ENCODE results near the gene DSG2. TPM values are rescaled to one million over a fixed set of nuclear protein-coding genes. Genes with fewer than 3 reads are reported as not detected.

Gene DSG2
- total RNA-seq (2022; extraction: Qiagen RNA extraction; ENCODE audit: low read depth) = 36.3 to 69.7 TPM (median 60.3 TPM) in 5 replicates

DNA sequence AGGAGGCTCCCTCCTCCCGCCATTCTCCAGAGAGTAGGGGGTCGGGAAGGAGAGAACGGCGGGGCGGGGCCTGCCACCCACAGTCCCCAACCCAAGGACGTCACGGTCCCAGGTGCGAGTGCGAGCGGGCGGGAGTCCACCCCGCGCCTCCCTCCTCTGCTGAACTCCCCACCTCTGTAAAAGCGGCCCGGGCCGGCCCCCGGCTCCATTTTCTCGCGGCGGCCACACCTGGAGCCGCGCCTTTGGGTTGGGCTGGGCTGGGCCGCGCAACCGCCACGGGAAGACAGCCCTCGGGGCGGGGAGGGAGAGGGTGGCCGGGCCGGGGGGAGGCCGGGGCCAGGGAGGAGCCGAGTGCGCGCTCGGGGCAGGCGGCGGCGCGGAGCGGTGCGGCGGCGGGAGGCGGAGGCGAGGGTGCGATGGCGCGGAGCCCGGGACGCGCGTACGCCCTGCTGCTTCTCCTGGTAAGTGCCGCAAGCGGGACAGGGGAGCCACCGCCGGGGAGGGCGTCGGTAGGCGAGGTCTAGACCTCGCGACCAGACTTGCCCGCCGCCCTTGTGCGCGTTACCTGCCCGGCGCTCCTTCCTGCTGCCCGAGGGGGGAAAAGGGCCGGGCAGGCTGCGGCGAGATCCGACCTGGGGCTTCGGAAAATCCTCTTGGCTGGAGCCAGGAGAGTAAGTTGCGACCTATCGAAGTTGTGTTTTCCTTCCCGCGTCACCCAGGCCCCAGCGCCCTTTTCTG is at the start of gene DSG2:
TSS of gene DSG2 (plus strand) at position 342 of the 738 bp plus-strand sequence. CDS start at position 417, 75 bp downstream.

DNA sequence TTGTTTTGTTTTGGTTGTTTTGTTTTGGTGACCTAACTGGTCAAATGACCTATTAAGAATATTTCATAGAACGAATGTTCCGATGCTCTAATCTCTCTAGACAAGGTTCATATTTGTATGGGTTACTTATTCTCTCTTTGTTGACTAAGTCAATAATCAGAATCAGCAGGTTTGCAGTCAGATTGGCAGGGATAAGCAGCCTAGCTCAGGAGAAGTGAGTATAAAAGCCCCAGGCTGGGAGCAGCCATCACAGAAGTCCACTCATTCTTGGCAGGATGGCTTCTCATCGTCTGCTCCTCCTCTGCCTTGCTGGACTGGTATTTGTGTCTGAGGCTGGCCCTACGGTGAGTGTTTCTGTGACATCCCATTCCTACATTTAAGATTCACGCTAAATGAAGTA is 93.7 kb downstream of the DSG2 start, which contains the start of gene TTR:
TSS of gene TTR (plus strand) at position 250 of the 400 bp plus-strand sequence. CDS start at position 276, 26 bp downstream.

Other genes with a start within 250 kb of the DSG2 start
- not detected in 5 replicates for gene DSG1, start 180.0 kb upstream of the DSG2 start, total RNA-seq (2022; extraction: Qiagen RNA extraction; ENCODE audit: low read depth)
- not detected in 5 replicates for gene DSG4, start 121.4 kb upstream of the DSG2 start, total RNA-seq (2022; extraction: Qiagen RNA extraction; ENCODE audit: low read depth)
- gene DSG3, start 50.4 kb upstream of the DSG2 start, total RNA-seq (2022; extraction: Qiagen RNA extraction; ENCODE audit: low read depth) = not detected in 5 replicates
- gene TTR, start 93.7 kb downstream of the DSG2 start, total RNA-seq (2022; extraction: Qiagen RNA extraction; ENCODE audit: low read depth) = not detected in 5 replicates
- 4.6 to 8.2 TPM (median 6.2 TPM) in 5 replicates for gene B4GALT6, start 186.4 kb downstream of the DSG2 start, total RNA-seq (2022; extraction: Qiagen RNA extraction; ENCODE audit: low read depth)